Measurements from ENCODE around the gene SPPL3. TPM values are rescaled to one million over a fixed set of nuclear protein-coding genes. Genes with fewer than 3 reads are reported as not detected.

The SPPL3 gene
- total and polyA plus RNA-seq, 4 donors: 7.4 to 12.6 (median 8.7) TPM

GRCh38 chr12:120865098-120865497, 39.1 kb downstream of the SPPL3 start:
- no peak for DNase-seq (ENCODE audit: low spot score)
- H3K27ac ChIP-seq (ENCODE audit: low read depth in 1 of 2, low read length in 2 of 2): no peak overlapping the region
- 88% methylated on average over 3 of the region's 3 CpGs for WGBS
- no peak for TF ChIP-seq SP1 (IDR thresholded peaks at IDR 0.05)
- no peak for TF ChIP-seq HNF4G (IDR thresholded peaks at IDR 0.05)
- TF ChIP-seq TAF1 (conservative IDR thresholded peaks at IDR 0.05): no peak
- TF ChIP-seq MAX (IDR thresholded peaks at IDR 0.05): no peak
- TF ChIP-seq FOXA1 (IDR thresholded peaks at IDR 0.05): no peak
- no peak for TF ChIP-seq REST (IDR thresholded peaks at IDR 0.05)
- TF ChIP-seq EGR1 (IDR thresholded peaks at IDR 0.05; ENCODE audit: low read depth in 2 of 2): no peak
- TF ChIP-seq NR2F2 (IDR thresholded peaks at IDR 0.05): no peak
- TF ChIP-seq CTCF (IDR thresholded peaks at IDR 0.05; ENCODE audit: low read depth, low read length, missing input control): no peak
- no peak for TF ChIP-seq ZBTB33 (IDR thresholded peaks at IDR 0.05)
- no peak for TF ChIP-seq GABPA (IDR thresholded peaks at IDR 0.05 in 1 of 2, conservative IDR thresholded peaks at IDR 0.05 in 1 of 2)
- no peak overlapping the region for H3K4me3 ChIP-seq (ENCODE audit: low read depth in 1 of 3, low read length in 3 of 3)
- no peaks in the 10 kb centered on the region for H3K9me3 ChIP-seq (ENCODE audit: control insufficient read depth in 4 of 4, low read length in 3 of 4)
- H3K36me3 ChIP-seq (ENCODE audit: control insufficient read depth in 4 of 4, insufficient read depth in 3 of 4, low read depth in 1 of 4, low read length in 3 of 4): no peaks in the 10 kb centered on the region
- H3K4me1 ChIP-seq (ENCODE audit: control insufficient read depth in 4 of 4, insufficient read depth in 4 of 4, low read length in 3 of 4): peaks cover 0 to 5% (median under 1%) of the 10 kb centered on the region in 4 donors
- no peaks in the 10 kb centered on the region for H3K27me3 ChIP-seq (ENCODE audit: control insufficient read depth in 4 of 4, insufficient read depth in 4 of 4, low read length in 3 of 4)
- no peak overlapping the region for H3K9ac ChIP-seq (ENCODE audit: low read depth in 1 of 2, low read length in 2 of 2)

- Histone ChIP-seq H3K4me1 (ENCODE audit: control insufficient read depth in 4 of 4, insufficient read depth in 4 of 4, low read length in 3 of 4) (peaks cover 0 to 6% (median under 1%) of the 10 kb centered on the region in 4 donors), H3K4me3 (ENCODE audit: low read depth in 1 of 3, low read length in 3 of 3) (no peak overlapping the region), H3K9ac (ENCODE audit: low read depth in 1 of 2, low read length in 2 of 2) (no peak overlapping the region), H3K36me3 (ENCODE audit: control insufficient read depth in 4 of 4, insufficient read depth in 3 of 4, low read depth in 1 of 4, low read length in 3 of 4) (no peaks in the 10 kb centered on the region), H3K27ac (ENCODE audit: low read depth in 1 of 2, low read length in 2 of 2) (no peak overlapping the region), H3K27me3 (ENCODE audit: control insufficient read depth in 4 of 4, insufficient read depth in 4 of 4, low read length in 3 of 4) (no peaks in the 10 kb centered on the region), H3K9me3 (ENCODE audit: control insufficient read depth in 4 of 4, low read length in 3 of 4) (no peaks in the 10 kb centered on the region)
- WGBS: 97% methylated on average over 1 of the region's 1 CpG
- no peak for DNase-seq (ENCODE audit: low spot score)
- no peak for TF ChIP-seq RXRA (IDR thresholded peaks at IDR 0.05)
- no peak for TF ChIP-seq FOXA1 (IDR thresholded peaks at IDR 0.05)
- no peak for TF ChIP-seq REST (IDR thresholded peaks at IDR 0.05)
- no peak for TF ChIP-seq JUND (IDR thresholded peaks at IDR 0.05)
- TF ChIP-seq MAX (IDR thresholded peaks at IDR 0.05): no peak
- TF ChIP-seq EGR1 (IDR thresholded peaks at IDR 0.05; ENCODE audit: low read depth in 2 of 2): no peak
- TF ChIP-seq ZBTB33 (IDR thresholded peaks at IDR 0.05): no peak
- no peak for TF ChIP-seq HNF4G (IDR thresholded peaks at IDR 0.05)
- no peak for TF ChIP-seq GABPA (IDR thresholded peaks at IDR 0.05 in 1 of 2, conservative IDR thresholded peaks at IDR 0.05 in 1 of 2)
- TF ChIP-seq FOXA2 (IDR thresholded peaks at IDR 0.05): no peak
- TF ChIP-seq RAD21 (IDR thresholded peaks at IDR 0.05): no peak
- no peak for TF ChIP-seq NR2F2 (IDR thresholded peaks at IDR 0.05)
Observed at GRCh38 chr12:120862664-120863063, 41.5 kb downstream of the SPPL3 start.

Measured in liver (tissue), 9 donors.